GM04504 (cell line): Measurements from ENCODE around the gene CLDND1.

Experiments used
- DNase-seq: peaks from one replicate; pipeline ENCODE4 v3.0.0-alpha.2; 2012; ENCODE audit warnings: low read depth

The CLDND1 gene

DNA sequence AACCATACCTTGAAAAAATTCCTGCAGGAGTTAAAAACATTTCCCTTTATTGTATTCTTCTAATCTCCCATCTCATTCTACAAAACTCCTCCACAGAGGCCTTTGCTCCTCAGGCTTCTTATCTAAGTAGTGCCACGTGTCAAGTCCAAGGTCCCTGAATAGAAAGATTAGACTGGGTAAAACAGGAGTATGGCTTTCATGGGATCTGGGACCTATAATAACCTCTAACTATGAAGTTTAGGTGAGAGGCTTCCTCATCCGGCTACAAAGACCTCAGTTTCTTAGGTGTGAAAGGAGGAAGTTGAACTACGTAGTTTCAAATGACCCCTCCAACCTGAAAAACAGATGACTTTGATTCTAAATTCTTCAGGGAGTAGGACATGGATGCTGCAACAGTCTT, 29.1 kb upstream of the CLDND1 start:
- DNase-seq, result no peak

DNA sequence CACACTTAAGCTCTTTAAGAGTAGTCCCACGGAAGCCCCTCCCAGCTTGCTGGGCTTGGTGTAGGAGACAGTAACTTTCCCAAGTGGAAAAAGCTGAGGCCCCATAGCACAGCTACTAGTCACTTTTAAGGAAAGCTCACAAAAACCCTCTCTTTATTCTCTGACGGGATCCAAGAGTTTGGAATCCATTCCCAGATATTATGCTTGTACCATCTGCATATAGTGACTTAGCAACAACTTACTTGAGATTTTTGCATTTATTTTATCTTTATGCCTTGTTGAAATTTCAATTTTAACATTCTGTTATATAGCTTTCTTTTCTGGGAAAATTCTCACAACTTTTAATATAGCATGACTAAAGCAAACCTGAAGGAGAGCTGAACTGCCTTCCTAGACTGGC, 28.5 kb upstream of the CLDND1 start:
- no peak for DNase-seq

DNA sequence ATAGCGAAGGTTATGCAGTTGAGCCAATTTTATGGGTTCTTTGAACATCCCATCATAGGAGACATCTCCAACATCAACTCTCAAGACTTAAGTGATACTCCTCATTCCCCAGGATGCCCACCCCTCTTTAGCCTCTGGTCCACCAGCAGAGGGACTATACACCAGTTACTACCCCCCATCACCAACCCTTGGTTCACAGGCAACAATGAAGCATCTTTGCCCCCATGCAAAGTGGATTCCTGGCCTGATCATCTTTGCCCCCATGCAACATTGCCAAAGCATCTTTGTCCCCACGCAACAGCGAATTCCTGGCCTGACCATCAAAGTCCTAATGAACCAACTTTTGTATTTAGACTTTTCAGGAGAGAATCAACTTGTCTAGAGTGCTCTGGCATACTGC, 28.1 kb upstream of the CLDND1 start:
- DNase-seq, result no peak

DNA sequence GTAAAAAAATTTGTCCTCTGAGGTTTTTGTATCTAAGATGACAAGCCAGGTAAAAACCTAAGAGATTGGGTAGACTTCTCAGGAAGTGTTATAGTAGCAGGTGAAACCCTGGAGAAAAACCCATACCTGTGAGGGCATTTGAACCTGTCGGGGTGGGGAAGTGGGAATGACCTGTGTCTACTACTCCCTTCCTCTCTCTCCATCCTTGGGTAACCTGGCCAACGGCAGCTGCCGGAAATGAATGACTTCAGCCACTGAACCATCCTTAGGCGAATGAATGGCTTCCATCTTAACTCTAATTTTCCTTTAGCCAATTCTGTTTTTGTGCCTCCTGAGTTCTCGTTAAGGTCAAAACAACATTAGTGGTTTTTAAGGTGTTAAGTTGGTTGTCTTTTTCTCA, 25.8 kb upstream of the CLDND1 start:
- no peak for DNase-seq

DNA sequence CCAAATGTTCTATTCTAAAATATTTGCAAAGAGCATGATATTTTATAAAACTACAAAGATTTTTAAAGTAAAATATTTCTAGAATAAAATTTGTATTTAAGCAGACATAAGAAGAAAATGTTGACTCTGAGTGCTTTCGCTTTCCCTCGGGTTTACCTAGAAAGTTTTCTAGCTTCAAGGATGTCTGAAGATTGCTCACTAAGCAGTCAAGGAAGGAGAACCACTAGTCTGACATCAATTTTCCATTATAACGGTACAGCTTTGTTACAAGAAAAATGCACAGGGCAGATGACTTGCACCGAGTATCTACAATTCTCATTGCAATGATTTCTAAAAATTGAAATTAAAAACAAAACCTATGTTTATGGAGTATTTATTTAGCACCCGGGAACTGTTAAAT, 23.2 kb upstream of the CLDND1 start:
- DNase-seq, result no peak

DNA sequence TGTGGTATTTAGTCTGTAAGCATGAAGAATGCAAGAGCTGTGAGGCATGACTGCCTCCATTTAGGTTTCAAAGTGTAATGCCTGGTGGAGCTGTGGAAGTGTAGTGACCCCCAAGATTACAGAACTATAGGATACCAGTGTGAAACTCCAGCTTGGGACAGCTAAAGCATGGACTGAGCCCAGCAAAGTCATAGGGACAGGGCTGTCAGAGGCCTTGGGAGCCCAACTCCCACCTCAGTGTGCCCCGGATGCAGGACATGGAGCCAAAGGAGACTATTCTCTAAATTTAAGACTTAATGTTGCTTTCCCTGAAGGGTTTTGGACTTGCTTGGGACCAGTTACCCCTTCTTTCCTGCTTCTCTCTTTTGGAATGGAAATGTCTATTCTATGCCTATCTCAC, 19.9 kb upstream of the CLDND1 start:
- no peak for DNase-seq

DNA sequence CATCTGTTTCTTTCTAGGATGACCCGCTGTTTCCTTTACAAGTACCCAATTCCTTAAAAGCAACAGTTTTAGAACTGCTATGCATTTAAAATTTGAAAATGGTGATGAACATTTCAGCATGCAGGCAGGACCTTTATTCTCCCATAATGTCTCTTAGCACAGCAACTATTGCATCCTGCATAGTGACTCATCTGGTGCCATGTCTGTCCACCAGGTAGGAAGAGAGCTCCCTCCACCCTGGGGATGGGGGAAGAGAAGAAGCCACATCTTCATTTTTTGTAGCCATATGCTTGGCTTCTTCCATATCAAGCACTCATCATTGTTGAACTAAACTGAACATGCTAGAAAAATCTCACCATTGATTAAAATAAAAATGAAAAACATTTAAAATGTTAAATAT, 19.0 kb upstream of the CLDND1 start:
- no peak for DNase-seq

DNA sequence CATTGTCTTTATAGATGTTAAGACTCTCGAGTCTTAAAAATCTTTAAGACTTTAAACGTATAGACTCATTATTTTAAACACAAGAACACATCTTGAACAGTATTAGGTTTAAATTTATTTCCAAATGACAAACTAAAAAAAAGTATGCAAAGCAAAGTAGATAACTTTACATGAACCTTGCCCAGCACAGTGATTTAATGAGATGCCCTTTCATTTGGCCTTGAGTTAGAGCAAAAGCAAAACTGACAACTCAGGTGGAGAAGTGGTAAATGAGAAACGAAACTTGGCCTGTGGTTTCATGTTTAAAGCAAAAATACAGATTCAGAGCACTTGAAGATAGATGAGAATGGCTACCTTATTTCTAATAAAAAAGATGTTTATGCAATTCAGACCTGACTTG, 17.6 kb upstream of the CLDND1 start:
- DNase-seq, result no peak

DNA sequence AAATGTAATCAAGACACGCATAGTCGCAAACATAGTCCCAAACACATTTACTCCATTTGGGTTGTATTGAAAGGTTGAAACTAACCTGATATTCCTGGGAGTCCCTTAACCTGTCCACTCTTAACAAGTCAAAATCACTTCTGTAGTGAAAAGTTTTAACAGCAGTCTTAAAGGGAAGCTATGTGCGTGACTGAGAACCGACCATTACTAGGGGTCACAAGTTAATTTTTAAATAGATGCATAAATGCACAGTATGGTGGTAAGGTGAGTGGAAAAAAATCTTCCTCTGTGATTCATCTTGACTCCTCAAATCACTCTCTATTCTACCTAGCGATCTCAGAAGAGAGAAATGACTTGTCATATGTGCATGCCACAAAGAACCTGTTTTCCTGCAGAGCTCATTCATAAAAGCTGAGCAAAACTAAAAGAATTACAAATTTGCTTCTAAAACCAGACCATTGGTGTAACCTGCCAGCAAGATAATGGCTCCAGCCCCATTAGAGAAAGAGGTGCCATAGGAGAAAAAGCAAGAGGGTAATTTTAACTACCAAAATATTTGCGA, 13.8 kb upstream of the CLDND1 start:
- no peak for DNase-seq

DNA sequence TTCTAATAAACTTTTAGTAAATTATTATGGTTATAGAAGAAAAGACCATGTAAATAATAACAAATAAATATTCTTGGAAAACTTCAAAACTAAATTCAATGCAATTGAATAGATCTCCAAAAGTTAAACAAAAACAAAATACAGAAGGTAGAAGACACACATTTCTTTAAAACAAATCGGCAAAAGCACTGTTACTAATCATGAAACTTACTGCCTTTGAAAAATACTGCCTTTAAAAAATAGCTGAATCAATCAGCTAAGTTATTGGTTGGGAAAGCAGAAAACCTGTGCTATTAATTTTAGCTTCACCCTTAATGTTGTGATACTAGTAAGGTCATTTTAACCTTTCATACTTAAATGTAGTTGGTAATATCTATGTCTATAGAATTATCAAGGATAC, 12.0 kb upstream of the CLDND1 start:
- DNase-seq, result no peak

DNA sequence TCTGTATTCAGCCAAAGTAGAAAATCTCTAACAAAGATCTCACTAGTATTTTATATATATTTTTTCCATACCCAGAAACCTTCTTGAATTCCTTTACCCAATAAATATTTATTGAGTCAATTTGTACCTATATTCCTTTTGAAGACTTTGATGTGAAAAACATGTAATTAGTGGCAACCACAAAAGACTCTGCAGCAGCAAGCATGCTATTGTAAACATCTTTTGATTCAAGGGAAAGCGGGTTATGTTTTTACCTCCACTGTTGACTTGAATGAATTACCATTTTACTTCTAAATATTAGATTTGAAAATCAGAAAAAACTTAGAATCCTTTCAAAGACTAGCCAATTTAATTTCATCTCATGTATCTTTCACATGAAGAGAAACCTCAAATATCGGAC, 11.5 kb upstream of the CLDND1 start:
- no peak for DNase-seq

DNA sequence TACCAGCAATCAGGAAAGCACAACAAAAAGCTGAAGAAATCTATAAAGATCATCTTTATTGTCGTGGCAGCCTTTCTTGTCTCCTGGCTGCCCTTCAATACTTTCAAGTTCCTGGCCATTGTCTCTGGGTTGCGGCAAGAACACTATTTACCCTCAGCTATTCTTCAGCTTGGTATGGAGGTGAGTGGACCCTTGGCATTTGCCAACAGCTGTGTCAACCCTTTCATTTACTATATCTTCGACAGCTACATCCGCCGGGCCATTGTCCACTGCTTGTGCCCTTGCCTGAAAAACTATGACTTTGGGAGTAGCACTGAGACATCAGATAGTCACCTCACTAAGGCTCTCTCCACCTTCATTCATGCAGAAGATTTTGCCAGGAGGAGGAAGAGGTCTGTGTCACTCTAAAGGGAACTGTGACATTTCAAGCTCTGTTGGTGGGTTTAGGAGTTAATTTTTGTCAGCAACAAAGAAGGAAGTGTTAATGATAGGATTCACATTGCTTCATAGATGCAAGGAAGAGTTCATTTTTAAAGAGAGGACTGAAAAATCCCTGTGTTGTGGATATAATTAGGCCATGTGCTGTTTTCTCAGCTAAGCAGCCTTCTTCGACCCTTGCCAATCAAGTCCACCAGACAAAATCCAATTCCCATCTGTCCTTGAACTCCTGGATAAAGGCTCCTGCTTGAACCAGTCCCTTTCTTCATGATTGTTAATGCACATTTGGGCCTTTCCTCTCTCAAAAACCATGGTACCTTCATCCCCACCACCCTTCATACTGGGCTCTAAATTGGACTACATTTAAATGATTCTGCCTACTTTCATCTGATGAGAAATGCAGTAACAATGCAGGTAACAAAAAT, 10.2 kb upstream of the CLDND1 start:
- no peak for DNase-seq

DNA sequence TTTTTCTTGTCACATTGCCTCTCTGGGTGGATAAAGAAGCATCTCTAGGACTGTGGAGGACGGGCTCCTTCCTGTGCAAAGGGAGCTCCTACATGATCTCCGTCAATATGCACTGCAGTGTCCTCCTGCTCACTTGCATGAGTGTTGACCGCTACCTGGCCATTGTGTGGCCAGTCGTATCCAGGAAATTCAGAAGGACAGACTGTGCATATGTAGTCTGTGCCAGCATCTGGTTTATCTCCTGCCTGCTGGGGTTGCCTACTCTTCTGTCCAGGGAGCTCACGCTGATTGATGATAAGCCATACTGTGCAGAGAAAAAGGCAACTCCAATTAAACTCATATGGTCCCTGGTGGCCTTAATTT, 9.6 kb upstream of the CLDND1 start:
- DNase-seq, result no peak

DNA sequence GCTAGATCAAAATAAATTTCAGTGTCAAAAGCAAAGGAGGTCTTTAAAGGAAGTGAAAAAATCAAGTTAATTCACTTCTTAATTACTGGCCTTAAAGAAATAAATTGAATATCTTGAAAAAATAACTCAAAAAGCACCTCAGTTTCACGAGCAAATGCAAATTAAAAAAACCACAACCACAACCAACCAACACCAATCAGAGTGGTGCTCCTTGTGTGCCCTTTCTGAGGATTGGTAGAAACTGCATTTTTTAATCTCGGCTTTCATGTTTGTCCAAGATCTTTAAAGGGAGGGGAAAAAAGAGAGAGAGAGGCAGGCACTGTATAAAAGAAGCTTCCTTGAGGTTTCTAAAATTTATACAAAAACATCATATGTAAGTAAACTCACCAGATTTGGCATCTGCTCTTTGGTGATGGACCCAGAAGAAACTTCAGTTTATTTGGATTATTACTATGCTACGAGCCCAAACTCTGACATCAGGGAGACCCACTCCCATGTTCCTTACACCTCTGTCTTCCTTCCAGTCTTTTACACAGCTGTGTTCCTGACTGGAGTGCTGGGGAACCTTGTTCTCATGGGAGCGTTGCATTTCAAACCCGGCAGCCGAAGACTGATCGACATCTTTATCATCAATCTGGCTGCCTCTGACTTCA, 9.0 kb upstream of the CLDND1 start, which contains the start of gene GPR15:
Gene GPR15, plus strand, starts transcription at position 357 of the 653 bp plus-strand sequence. Its CDS starts 56 bp downstream, at position 413.
- no peak for DNase-seq

DNA sequence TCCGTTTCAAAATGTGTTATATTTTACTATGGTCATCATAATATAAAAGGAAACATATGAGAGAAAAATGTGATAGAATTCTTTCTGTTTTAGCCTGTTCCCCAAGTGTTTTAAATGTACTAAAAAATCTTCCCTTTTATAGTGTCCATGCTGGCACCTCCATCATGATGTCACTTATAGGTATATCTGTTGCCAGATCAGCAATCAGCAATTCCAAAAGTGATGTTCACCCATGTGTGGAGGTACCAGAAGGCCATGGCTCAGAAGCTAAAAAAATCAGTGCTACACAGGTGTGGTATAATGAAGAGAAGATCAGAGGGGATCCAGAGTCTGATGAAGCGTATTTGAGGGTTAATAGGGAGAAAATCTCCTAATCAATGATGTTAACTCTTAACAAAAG, 8.0 kb upstream of the CLDND1 start:
- no peak for DNase-seq

DNA sequence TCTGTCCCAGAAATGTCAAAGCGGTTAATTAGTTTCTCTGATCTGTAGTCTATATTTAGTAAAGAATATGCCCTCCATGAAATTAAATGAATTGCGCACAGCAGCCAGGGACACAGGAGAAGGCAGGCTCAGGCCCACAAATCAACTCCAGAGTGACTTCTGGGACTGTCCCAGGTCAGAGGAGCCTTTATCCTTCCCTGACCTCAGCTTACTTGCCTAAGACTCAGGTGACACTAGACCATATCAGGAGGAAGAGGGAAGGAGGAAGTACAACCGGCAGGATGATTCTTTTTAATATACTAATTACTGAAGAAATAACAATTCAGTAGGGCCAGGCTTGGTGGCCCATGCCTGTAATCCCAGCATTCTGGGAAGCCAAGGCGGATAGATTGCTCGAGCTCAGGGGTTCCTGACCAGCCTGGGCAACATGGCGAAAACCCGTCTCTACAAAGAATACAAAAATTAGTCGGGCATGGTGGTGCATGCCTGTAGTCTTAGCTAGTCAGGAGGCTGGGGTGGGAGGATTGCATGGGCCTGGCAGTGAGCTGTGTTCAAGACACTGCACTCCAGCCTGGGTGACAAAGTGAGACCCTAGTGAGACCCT, 7.3 kb upstream of the CLDND1 start:
- DNase-seq, result no peak

DNA sequence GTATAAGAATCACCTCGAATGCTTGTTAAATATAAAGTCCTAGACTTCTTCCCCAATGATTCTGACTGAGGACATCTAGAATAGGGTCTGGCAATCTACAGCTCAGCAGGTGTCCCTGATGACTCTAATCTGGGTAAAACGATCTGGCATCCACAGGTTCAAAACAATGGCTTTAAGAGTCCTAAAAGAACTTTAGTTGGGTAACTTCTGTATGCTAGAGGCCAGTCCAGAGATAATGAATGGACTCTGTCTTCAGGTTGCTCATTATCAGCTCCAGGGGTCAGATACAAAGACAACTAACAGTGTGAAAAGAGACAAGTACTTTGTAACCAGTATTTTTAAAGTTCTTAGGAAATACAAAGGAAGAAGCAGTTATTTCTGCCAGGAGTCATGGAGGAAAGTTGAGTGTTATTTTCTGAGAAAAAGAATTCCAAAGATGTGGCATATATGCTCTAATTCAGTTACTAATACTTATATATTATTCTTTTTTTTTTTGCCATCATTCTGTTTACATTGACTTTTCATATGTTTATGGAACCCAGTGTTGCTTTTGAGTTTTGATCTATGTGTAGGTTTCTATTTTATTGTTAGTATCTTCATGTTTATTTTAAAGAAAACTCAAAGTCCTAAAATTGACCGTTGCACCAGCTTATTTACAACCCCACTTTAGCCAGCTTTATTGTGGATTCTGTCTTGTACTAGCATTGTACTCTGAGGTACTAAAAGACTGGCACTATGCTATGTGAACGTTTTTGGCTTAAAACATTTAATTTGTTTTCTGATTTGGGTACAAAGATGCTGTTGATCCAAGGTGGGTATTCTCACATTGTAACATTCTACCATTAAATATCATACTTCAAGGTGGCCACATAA, 6.0 kb upstream of the CLDND1 start:
- no peak for DNase-seq

DNA sequence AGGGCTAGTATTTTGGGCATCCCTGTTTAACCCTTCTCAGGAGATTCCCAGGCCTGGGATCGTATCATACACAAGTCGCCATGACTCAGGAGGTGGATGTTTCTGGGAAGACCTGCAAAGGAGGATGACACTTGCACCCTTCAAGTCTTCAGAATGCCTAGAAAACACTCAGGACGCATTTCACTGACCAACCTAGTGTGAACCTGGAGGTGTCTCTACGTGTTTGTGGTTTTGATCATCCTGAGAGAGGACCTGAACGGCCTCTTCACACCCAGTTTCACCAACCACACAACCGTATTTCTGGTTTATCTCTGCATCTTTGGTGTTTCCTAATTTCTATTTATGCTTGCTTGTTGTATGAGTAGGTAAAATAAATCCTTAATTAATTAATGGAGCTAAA, 2.8 kb upstream of the CLDND1 start:
- DNase-seq, result no peak

DNA sequence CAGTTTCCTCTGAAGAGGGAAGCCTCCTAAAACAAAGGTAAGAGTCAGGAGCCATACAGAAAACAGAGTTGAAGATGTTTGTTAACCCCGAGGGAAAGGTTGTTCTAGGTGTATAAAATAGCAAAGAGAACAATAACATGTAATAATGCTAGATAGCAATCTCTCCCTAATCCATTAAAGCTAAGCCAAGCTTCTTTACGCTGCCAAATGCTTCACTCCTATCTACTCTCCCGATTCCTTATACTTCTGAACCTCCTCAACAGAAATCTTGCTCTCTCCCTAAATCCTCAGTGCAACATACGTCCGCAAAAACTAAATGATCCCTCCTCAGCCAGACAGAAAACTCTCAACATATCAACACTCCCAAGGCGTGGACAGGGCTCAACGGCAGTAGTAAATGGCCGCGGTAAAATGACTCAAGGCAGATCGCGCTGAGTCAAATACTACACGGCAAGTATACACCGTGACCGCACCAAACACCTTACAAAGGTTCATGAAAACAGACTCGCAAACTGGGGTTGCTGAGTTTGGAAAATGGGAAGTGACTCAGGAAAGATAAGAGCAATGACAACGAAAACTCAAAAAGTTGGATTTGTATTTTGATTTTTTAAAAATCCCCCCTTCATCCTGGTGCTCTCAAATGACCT, 682 bp downstream of the CLDND1 start:
- no peak for DNase-seq

DNA sequence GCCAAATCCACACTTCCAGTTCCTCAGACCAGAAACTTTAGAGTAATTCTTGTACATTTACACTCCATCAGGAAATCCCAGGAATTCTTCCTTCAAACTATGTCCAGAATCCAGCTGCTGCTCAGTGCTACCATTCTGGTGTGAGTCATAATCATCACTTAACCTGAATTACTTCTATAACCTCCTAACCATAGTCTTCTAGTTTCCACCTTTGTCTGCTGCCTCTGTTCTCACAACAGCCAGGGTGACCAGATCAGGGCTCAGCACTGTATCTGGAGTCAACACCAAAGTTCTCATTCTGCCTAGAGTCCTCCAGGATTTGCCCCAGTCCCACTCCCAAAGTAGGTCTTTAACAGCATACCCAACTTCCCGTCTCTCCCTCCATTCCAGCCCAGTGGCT, 3.4 kb downstream of the CLDND1 start:
- no peak for DNase-seq

DNA sequence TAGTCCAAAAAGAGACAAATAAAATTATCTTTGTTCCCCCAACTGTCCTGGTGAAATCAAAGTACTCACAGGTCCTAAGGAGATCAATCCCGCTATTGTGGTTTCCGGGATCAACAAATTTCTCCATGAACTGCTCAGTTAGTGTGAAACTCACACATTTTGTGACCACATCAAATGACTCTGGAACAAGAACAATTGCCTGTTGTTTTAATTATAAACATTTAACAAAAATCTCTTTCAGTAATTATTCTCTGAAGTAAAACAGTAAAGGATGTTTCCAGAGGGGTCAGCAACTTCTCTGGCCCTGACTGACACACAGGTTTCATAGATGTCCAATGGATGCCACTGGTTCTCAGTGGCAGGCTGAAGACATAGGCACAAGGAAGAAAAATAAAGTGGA, 3.9 kb downstream of the CLDND1 start:
- DNase-seq, result no peak

DNA sequence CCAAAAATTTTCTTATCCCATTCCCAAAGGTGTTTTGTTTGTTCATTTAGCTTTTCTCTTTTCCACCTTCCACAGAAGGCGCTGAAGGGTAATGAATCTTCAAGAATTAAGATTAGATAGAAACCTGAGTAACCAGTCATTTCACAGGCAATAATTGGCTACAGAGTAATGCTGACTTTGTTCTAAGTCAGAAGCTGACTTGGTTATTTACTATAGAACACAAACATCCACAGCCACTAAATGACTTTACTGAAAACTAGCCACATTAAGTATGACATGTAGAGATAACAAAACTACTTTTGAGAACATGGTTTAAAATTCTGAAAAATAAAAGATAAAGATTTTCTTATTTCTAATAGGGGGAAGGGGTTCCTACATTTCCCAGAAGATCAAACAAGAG, 7.8 kb downstream of the CLDND1 start:
- no peak for DNase-seq
